ENCODE data around the gene LASP1. TPM values are rescaled to one million over a fixed set of nuclear protein-coding genes. Genes with fewer than 3 reads are reported as not detected.

The LASP1 gene
- total and polyA plus RNA-seq, 3 donors from 2014 or later = 58.2 to 83.2 (median 60.3) TPM

DNA sequence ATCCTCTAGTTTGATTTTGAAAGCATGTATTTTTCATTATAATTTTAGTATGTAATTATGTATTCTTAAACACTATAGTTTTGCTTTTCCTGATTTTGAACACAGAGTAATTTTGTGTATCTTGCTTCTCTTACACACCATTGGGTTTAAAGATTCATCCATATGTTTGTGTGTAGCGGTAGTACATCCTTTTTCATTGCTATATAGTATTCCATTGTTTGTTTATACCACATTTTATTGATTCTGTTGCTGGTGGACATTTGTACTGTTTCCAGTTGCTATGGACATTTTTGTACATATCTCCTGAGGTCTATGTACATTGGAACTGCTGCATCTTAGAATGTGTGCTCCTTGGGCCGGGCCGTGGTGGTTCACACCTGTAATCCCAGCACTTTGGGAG is 35.0 kb downstream of the LASP1 start:
- DNase-seq = no peak
- Histone ChIP-seq H3K4me1 (peaks cover 24% of the 10 kb centered on the region), H3K4me3 (no peak overlapping the region), H3K9me3 (no peaks in the 10 kb centered on the region), H3K27ac (no peak overlapping the region), H3K36me3 (ENCODE audit: low read depth, missing control alignments) (no peaks in the 10 kb centered on the region), H3K27me3 (no peaks in the 10 kb centered on the region)
- WGBS, 2 donors = 89 to 94% methylated on average over 3 of the region's 3 CpGs
- intact Hi-C loops (cut with DNase I; ENCODE audit: low total_unique reads) = no loop called here
- TF ChIP-seq POLR2A (IDR thresholded peaks at IDR 0.05) = no peak
- TF ChIP-seq, protein P1, sequence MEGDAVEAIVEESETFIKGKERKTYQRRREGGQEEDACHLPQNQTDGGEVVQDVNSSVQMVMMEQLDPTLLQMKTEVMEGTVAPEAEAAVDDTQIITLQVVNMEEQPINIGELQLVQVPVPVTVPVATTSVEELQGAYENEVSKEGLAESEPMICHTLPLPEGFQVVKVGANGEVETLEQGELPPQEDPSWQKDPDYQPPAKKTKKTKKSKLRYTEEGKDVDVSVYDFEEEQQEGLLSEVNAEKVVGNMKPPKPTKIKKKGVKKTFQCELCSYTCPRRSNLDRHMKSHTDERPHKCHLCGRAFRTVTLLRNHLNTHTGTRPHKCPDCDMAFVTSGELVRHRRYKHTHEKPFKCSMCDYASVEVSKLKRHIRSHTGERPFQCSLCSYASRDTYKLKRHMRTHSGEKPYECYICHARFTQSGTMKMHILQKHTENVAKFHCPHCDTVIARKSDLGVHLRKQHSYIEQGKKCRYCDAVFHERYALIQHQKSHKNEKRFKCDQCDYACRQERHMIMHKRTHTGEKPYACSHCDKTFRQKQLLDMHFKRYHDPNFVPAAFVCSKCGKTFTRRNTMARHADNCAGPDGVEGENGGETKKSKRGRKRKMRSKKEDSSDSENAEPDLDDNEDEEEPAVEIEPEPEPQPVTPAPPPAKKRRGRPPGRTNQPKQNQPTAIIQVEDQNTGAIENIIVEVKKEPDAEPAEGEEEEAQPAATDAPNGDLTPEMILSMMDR (IDR thresholded peaks at IDR 0.05) = no peak

DNA sequence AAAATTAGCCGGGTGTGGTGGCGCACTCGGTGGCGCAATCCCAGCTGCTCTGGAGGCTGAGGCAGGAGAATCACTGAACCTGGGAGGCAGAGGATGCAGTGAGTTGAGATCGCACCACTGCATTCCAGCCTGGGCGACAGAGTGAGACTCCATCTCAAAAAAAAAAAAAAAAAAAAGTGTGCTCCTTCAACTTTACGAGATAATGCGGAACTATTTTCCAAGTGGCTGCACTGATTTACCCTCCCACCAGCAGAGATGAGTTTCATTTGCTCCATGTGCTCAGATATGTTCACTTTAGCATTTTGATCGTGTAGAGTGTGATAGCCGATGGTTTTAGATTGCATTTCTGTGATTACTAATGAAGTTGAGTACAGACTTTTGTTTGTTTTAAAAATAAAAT is 35.5 kb downstream of the LASP1 start:
- Histone ChIP-seq H3K9me3 (no peaks in the 10 kb centered on the region), H3K36me3 (ENCODE audit: low read depth, missing control alignments) (no peaks in the 10 kb centered on the region), H3K27me3 (no peaks in the 10 kb centered on the region), H3K27ac (no peak overlapping the region), H3K4me3 (no peak overlapping the region), H3K4me1 (peaks cover 24% of the 10 kb centered on the region)
- WGBS, 2 donors = 89 to 90% methylated on average over 10 of the region's 10 CpGs
- TF ChIP-seq, protein P1 (IDR thresholded peaks at IDR 0.05) = no peak
- intact Hi-C loops (cut with DNase I; ENCODE audit: low total_unique reads) = no loop called here
- DNase-seq = no peak

DNA sequence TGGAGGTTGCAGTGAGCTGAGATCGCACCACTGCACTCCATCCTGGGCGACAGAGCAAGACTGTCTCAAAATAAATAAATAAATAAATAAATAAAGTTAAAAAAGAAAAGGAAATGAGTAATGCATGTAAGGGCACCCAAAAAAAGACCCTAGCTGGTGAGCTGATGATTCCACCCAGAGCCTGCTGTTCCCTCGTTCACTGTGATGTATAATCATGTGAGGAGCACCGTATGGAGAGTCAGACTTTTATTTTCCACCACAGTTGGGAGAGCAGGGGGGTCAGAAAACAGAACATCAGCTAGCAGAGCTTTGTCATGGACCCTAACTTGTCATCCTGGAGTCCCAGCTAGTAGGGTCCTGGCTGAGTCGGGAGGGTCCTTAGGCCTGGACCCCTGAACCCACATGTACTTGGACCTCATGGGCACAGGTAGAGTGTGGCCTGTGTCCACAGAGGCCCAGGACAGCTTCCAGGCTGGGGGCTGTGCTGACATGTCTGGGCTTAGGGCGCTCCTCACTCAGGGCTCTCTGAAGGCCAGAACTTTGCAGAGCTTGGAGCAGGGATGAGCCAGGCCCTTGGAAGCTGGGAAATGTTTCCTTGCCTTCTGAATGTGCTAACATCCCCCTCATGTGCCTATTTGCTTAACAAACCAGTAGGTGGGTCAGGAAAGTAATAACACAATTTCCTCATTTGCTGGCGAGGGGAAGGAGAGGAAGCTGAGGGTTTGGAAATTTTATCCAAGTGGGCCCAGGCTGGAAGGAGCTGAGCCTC is 36.8 kb downstream of the LASP1 start:
- Histone ChIP-seq H3K9me3 (no peaks in the 10 kb centered on the region), H3K4me1 (peaks cover 16% of the 10 kb centered on the region), H3K36me3 (ENCODE audit: low read depth, missing control alignments) (no peaks in the 10 kb centered on the region), H3K4me3 (no peak overlapping the region), H3K27ac (no peak overlapping the region), H3K27me3 (no peaks in the 10 kb centered on the region)
- 83 to 84% methylated on average over 6 to 7 of the region's 7 CpGs for WGBS, 2 donors
- intact Hi-C loops (cut with DNase I; ENCODE audit: low total_unique reads) = no loop called here
- no peak for DNase-seq
- TF ChIP-seq, protein P1 (IDR thresholded peaks at IDR 0.05) = no peak
- no peak for TF ChIP-seq POLR2A (IDR thresholded peaks at IDR 0.05)

DNA sequence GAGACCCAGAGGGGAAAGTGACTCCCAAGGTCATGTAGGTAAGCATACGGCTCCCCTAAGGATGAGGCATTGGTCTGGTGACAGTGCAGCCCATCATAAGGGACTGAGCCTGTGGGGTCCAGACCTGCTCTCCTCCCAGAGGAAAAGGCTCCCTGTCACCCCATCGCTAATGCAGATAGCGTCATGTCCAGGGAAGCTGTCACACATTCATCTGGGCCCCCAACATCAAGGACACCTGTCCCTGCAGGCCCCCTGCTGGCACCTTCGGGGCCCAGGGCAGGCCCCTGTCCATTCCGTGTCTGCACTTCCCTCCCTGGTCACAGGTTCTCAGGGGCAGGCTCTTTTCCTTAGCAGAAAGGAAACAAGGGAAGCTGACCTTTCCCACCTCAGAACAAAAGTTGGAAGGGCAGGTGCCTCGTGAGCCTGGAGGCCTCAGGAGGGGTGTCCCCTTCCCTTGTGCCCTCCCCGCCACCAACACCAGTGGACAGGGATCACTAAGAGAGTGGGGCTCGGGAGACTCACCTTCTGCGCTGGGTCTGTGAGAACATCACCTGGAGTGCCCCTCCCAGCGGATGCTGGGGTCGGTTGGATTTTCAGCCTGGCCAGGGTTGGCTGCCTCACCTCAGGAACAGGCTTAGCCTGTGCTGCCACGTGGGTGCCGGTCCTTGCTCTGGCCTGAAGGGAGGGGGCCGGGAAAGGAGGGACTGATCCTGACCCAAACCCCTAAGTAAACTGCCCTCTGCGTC is 38.2 kb downstream of the LASP1 start:
- TF ChIP-seq POLR2A (IDR thresholded peaks at IDR 0.05) = no peak
- TF ChIP-seq, protein P1 (IDR thresholded peaks at IDR 0.05) = no peak
- H3K4me3 ChIP-seq = no peak overlapping the region
- no peaks in the 10 kb centered on the region for H3K36me3 ChIP-seq (ENCODE audit: low read depth, missing control alignments)
- H3K27me3 ChIP-seq = no peaks in the 10 kb centered on the region
- H3K4me1 ChIP-seq = peaks cover 26% of the 10 kb centered on the region
- no peak for DNase-seq
- no peak overlapping the region for H3K27ac ChIP-seq
- 55 to 95% methylated on average over 4 to 15 of the region's 15 CpGs for WGBS, 2 donors
- intact Hi-C loops (cut with DNase I; ENCODE audit: low total_unique reads) = no loop called here
- no peaks in the 10 kb centered on the region for H3K9me3 ChIP-seq
